ENCODE data around the gene CASP2.

GRCh38 chr7:143320620-143321019, 32.5 kb downstream of the CASP2 start:
- TF ChIP-seq CTCF (IDR thresholded peaks at IDR 0.05): no peak
- TF ChIP-seq POLR2A (IDR thresholded peaks at IDR 0.05): no peak

Measured in heart left ventricle (tissue), 13 donors.